Measurements from ENCODE around the gene HOXA9.

Gene HOXA9

GRCh38 chr7:27116031-27116961 is 49.0 kb downstream of the HOXA9 start:
- ATAC-seq: no peak
- TF ChIP-seq PATZ1 (CRISPR knock-in tag; IDR thresholded peaks at IDR 0.05; ENCODE audit: borderline replicate concordance): no peak
- no peak for TF ChIP-seq POU6F1 (CRISPR knock-in tag; IDR thresholded peaks at IDR 0.05; ENCODE audit: borderline replicate concordance, low read depth)
- TF ChIP-seq ARNTL (CRISPR knock-in tag; IDR thresholded peaks at IDR 0.05; ENCODE audit: borderline replicate concordance, low read depth): no peak
- no peak for TF ChIP-seq CREB5 (CRISPR knock-in tag; IDR thresholded peaks at IDR 0.05; ENCODE audit: low read depth)
- TF ChIP-seq BACH2 (CRISPR knock-in tag; IDR thresholded peaks at IDR 0.05; ENCODE audit: borderline replicate concordance): no peak
- TF ChIP-seq TOX (CRISPR knock-in tag; IDR thresholded peaks at IDR 0.05; ENCODE audit: borderline replicate concordance): no peak
- no peak for TF ChIP-seq SNAI2 (CRISPR knock-in tag; IDR thresholded peaks at IDR 0.05)
- TF ChIP-seq TSHZ2 (CRISPR knock-in tag; IDR thresholded peaks at IDR 0.05): no peak
- TF ChIP-seq CSRNP3 (CRISPR knock-in tag; IDR thresholded peaks at IDR 0.05): no peak
- no peak for TF ChIP-seq OSR1 (CRISPR knock-in tag; IDR thresholded peaks at IDR 0.05)
- no peak for TF ChIP-seq ZFP30 (CRISPR knock-in tag; IDR thresholded peaks at IDR 0.05)
- TF ChIP-seq ISL1 (CRISPR knock-in tag; IDR thresholded peaks at IDR 0.05): no peak
- no peak for TF ChIP-seq ZNF70 (CRISPR knock-in tag; IDR thresholded peaks at IDR 0.05)
- no peak for TF ChIP-seq ZC3H10 (CRISPR knock-in tag; IDR thresholded peaks at IDR 0.05)
- no peak for TF ChIP-seq ESRRG (CRISPR knock-in tag; IDR thresholded peaks at IDR 0.05)
- TF ChIP-seq CSDC2 (CRISPR knock-in tag; IDR thresholded peaks at IDR 0.05): no peak
- no peak for TF ChIP-seq ZFP3 (CRISPR knock-in tag; IDR thresholded peaks at IDR 0.05)
- no peak for TF ChIP-seq RARB (CRISPR knock-in tag; IDR thresholded peaks at IDR 0.05)

GRCh38 chr7:27115221-27116026 is 49.9 kb downstream of the HOXA9 start:
- TF ChIP-seq POU6F1 (CRISPR knock-in tag; IDR thresholded peaks at IDR 0.05; ENCODE audit: borderline replicate concordance, low read depth) (no peak), ZFP30 (CRISPR knock-in tag; IDR thresholded peaks at IDR 0.05) (no peak), ESRRG (CRISPR knock-in tag; IDR thresholded peaks at IDR 0.05) (no peak), GLIS3 (CRISPR knock-in tag; IDR thresholded peaks at IDR 0.05) (no peak), ZNF8 (CRISPR knock-in tag; IDR thresholded peaks at IDR 0.05) (no peak), ZNF565 (CRISPR knock-in tag; conservative IDR thresholded peaks at IDR 0.05; ENCODE audit: low read depth) (no peak), RARB (CRISPR knock-in tag; IDR thresholded peaks at IDR 0.05) (no peak), OSR1 (CRISPR knock-in tag; IDR thresholded peaks at IDR 0.05) (no peak)
- ATAC-seq: peak; percentile 23; the same call in 2 of the 3 replicates
